HG02943 (cell line): ENCODE data around the gene PQBP1.

Experiments
- ATAC-seq: cut with Tn5 transposase; IDR thresholded peaks from one replicate; pipeline ENCODE4 v1.9.1; 2021; ENCODE audit warnings: mild to moderate bottlenecking, low read depth, moderate library complexity; ENCODE audit not compliant: unreplicated experiment

PQBP1 gene

DNA sequence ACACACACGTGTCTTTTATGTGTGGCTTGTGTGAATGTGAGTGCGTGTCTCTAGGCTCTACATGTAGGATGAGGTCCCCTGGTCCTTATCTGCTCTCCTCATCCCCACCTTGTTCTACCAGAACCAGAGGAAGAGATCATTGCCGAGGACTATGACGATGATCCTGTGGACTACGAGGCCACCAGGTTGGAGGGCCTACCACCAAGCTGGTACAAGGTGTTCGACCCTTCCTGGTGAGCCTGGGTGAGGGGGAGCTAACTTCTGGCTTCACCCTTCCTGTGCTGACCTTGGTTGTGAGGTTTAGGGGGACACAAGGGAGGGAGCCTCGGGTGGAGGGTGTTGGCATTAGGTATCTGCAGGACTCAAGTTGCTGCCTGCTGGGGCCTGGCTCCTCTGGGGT is 3.3 kb downstream of the PQBP1 start:
- no peak for ATAC-seq

DNA sequence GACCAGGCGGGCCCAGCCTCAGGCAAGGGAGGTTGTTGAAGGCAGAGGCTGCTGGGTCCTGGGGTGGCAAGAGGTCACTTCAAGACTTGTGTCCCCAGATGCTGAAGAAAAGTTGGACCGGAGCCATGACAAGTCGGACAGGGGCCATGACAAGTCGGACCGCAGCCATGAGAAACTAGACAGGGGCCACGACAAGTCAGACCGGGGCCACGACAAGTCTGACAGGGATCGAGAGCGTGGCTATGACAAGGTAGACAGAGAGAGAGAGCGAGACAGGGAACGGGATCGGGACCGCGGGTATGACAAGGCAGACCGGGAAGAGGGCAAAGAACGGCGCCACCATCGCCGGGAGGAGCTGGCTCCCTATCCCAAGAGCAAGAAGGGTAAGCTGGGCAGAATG is 4.4 kb downstream of the PQBP1 start:
- ATAC-seq = no peak

GRCh38 chrX:48902776-48903175 is 5.0 kb downstream of the PQBP1 start:
- no peak for ATAC-seq

DNA sequence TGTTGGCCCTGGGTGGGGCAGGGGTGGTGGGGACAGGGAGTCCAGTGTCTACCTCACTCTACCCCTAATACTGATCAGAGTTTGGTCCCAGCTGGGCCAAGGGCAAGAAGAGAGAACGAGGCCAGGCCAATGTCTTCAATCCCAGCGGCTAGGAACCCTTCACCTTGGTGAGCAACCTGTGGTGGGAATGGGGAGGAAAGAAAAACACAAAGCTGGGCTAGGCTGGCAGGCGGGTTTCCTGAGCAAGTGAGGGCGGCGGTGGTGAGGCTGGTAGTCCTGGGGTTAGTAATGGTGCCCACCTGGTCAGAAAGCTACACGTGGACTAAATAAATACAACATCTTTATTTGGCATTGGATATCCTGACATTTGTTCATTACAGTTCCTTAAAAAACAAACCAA is 5.6 kb downstream of the PQBP1 start:
- no peak for ATAC-seq

DNA sequence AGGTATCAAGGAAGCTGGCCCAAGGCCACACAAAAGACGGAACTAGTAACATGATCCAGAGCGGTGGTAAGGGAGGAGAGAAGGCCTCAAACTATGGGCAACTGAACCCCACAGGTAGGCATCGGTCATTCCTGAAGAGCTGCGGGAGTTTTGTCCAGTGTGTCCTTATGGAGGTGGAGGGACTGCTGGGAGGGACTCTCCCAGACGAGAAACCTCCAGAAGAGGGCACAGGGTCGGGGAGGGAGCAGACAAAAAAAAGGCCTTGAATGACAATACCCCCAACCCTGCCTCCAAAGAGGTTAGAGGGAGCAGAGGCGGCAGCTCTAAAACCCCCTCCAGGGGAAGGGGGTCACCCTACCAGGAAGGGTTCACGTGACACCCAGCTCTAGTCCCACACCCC is 6.5 kb downstream of the PQBP1 start:
- ATAC-seq = no peak

DNA sequence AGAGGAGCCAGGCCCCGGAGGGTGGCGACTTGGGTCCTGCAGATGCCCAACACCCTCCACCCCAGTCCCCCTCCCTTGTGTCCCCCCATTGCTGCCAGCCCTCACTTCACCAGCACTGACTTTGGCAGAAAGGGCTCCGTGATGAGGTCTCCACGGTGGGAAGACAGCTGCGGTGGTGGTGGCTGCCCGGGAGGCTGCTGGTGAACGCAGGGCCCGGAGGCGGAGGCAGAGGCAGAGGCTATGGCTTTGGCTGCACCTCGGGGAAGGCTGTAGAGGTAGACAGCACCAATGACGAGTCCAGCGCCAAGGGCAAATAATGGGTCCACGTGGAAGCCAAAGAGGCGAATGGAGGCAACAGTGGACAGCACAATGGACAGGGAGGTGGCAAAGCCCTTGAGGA is 6.9 kb downstream of the PQBP1 start:
- ATAC-seq = no peak

DNA sequence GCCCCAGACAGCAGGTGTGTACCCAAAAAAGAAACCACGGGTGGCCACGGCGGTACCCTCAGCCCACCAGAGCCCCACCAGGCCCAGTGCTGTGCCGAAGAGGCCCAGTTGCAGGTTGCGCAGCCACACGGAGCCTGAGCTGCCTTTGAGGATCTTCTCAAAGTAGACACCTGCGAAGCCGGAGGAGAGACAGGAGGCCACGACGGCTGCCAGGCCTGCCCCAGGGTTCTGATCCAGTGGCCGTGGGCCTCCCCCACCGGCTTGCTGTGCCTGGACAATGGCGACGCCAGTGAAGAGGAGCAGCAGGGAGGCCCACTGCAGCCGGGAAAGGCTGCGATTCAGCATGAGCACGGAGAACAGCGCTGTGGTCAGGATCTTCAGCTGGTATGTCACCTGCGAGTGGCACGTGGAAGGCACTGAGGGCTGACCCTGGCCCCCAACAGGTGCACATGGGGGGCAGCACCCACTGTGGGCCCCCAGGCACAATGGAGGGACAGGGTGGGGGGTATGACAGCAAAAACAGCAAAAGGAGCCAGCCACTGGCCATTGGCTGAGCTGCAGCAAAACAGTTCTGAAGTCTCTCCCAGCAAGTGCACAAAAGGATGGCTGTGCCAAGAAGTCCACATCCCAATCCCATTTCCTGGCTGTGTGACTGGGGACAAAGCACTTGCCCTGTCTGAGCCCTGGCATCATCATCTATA is 7.5 kb downstream of the PQBP1 start:
- ATAC-seq = no peak

DNA sequence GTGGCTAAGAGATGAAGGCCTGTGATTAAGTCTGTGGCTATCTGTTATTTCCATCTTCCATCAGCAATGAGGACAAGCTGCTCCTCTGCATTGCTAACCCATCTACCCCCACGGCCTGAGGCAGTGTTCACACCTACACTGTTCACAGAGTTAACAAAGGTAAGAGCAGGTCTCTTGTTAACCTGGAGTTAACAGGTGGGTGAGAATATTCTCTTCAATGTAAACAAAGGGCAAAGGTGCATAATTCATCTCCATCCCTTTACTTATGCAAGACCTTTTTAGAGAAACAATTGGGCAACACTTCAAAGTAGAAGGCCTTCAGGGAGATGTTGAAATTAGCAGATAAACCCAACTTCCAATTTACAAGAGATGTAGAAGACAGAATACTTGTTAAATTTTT is 10.9 kb downstream of the PQBP1 start:
- ATAC-seq = no peak

DNA sequence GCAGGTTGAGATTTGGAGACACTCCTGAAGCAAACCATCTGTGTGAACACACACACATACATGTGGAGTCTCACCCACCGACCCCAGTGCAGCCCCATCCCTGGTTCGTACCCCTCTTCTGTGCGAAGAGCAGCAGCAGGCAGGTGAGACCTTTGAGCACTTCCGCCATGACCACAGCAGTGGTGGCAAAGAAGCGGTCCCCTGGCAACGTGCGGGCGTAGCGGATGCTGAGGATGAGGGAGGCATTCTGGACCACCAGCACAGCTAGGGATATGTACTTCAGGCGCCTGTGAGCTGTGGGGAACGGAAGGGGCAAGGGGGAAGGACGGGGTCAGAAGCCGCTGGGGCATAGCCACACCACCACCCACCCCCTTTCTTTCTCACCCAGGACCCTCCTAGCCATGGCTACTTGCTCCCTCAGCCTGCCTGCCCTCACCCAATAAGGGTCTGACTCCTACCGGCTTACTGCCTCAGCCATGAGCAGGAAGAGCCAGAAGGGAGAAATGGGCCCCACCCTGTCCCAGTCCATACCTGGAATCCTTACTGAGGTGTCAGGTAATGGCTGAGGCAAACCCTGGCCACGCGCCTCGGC is 12.1 kb downstream of the PQBP1 start:
- no peak for ATAC-seq

GRCh38 chrX:48910926-48911411 is 13.2 kb downstream of the PQBP1 start:
- no peak for ATAC-seq

GRCh38 chrX:48911412-48912182 is 13.9 kb downstream of the PQBP1 start, which contains the start of gene SLC35A2:
Gene SLC35A2 (minus strand): TSS chrX:48911646. CDS start chrX:48911636, 10 bp downstream.
- no peak for ATAC-seq

GRCh38 chrX:48913605-48914366 is 16.1 kb downstream of the PQBP1 start:
- ATAC-seq = no peak

DNA sequence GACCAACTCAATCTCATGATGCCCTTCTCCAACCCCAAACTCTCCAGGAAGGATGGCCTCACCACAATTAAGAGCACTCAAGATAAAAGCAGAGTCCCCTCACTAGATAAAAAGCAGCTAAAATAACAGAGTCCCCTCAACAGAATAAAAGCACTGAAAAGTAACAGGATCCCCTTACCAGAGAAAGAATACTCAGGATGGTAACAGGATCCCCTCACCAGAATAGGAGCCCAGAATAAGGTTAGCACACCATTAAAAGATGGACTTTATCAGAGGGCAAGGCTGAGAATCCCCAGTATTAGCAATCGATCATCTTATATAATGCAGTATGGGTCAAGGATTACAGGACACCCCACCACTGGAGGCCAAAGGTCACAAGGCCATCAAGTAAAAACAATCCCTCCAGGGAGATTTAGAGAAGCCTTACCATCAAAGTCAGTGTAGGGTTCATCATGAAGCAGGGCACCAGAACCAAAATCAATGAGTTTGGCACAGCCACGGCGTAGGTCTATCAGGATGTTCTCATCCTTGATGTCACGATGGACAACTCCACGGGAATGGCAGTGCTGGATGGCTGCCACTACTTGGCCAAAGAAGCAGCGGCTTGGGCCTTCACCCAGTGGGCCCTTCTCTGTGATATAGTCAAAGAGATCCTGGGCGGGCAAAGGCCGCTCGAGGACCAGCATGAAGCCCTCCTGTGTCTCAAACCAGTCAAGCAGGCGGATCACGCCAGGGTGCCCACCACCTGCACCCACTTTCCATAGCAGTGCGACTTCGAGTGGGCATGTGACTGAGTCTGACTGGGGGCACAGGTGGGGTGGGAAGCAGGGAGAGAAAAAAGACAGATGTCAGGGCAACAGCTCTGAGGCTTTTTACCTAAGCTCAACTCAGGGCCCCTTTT is 17.1 kb downstream of the PQBP1 start:
- ATAC-seq = no peak

- ATAC-seq = peak; percentile 50
Observed at GRCh38 chrX:48917139-48918001, 19.6 kb downstream of the PQBP1 start.

- no peak for ATAC-seq
Observed at GRCh38 chrX:48918301-48918642, 20.5 kb downstream of the PQBP1 start.

- peak; percentile 53 for ATAC-seq
Observed at GRCh38 chrX:48918643-48919340, 21.1 kb downstream of the PQBP1 start, which contains the start of gene PIM2. Gene PIM2 (minus strand): TSS chrX:48919024. CDS start chrX:48918834, 190 bp downstream.

- no peak for ATAC-seq
Observed at GRCh38 chrX:48919360-48919841, 21.7 kb downstream of the PQBP1 start.
